COLO668 (cell line): Measurements from ENCODE around the gene C11orf58.

Source experiments
- DNase-seq: peaks from one replicate; lab custom pipeline; 2025; ENCODE audit not compliant: unreplicated experiment; lab: John Stamatoyannopoulos, UW

Gene C11orf58

DNA sequence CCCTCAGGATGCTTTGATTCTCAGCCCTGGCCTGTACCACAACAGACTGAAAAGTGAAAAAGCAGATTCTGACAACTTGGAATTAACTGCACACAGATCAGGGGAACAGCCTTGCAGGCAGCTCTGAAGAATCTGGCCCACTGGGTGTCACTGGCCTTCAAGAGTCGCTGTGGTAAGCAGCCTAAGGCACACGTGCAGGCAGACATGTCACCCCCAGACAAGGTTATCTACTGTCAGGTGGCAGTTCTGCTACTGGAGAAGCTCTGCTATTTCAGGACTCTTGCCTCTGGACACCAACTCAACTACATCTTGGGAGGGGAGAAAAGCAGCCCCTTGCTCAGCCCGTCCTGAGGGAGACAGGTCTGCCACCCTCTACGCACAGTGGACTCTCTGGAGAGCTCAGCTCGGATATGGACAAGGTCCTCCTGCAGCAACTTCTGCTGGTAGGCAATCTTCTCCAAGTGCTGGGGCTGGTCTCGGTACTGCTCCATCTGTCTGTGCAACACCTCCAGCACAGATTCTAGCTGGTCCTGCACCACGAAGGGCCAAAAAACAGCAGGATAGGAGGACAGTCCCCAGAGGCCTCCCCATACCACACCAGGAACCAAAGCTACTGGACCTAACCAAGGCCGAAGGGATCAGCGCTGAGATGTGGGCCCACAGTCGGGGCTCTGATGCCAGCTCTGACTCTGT, 63.0 kb downstream of the C11orf58 start:
- DNase-seq, result no peak

DNA sequence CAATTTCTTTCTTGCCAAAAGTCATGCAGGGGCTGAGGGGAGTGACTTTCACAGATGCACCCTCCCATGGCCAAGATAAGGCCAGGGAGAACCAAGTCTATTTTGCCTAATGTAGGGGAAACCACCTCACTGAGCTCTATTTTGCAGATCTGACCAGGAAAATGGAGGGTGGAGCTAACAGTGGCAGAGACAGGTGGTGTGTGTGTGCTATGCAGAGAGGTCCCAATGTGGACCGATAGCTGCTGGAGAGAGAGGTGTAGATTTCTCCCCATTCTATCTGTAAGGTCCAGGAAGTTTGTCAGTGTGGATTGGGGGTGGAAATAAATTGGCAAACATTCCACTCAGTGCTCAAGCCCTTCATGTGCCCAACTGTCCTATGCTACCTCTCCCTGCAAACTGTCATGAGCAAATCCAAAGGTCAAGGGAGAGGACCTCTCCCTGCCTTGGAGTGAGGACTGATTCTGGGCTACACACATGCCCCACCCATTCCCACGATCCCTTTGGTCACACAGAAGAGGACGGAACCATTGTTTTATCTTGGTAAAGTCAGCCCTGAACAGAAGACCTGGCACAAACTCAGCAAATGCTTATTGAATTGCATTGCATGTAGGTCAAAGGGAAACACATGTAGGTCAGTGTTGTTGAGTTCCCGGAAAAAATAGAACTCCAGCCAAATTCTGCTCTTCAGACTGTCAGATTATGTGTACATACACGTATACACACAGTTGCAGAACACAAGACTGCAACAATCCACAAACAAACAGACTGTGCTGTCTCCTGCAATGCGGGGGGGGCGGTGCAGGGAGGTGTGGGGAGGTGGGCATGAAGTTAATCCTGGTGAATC, 65.9 kb downstream of the C11orf58 start:
- DNase-seq, result no peak

GRCh38 chr11:16805938-16806337, 67.5 kb downstream of the C11orf58 start:
- no peak for DNase-seq

GRCh38 chr11:16806791-16807190, 68.3 kb downstream of the C11orf58 start:
- DNase-seq, result no peak

DNA sequence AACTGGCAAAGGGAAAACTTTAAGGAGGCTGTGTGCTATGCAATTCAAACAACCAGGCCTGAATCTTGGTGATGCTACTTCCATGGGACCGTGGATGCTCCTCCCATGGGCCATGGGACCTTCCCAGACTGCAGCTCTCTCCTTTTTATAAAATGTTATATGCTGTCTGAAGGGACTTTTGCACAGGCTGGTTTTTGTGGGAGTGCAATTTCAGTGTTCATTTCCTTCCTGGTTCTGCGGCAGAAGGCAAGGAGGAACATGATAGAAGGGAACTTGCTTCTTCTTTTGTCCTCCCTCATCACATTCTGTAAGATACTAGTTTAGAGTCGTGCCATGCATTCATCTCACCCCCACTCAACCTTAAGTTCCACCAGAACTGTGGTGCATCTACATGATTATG, 68.9 kb downstream of the C11orf58 start:
- DNase-seq, result no peak
